ENCODE results near the gene MRPL20. TPM values are rescaled to one million over a fixed set of nuclear protein-coding genes. Genes with fewer than 3 reads are reported as not detected.
"Not testable (repeated sequence)": the region's sequence is repeated elsewhere in the genome, so short reads cannot be mapped to it uniquely, and the experiment has no call there.

Gene MRPL20
- total RNA-seq, 4 donors from 2014 or later: 58.2 to 94.1 (median 78.2) TPM

DNA sequence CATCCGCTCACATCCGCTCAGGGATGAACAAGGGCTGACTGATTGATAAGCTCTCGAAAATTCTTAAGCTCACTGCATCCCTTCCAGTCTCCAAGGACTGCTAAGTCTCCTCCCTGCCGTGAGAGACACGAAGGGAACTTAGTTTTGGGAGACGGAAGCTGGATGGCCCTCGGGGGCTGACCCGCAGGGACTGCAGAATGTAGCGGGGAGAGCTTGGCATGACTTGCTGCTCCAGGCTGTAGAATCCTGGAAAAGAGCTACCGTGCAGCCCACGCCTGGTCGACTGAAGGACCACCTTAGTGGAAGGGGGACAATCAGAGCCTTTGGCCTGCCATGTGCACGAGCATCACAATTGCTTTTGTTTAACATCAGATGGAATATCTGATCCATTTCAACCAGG, 8.7 kb upstream of the MRPL20 start:
- TF ChIP-seq, protein P1, sequence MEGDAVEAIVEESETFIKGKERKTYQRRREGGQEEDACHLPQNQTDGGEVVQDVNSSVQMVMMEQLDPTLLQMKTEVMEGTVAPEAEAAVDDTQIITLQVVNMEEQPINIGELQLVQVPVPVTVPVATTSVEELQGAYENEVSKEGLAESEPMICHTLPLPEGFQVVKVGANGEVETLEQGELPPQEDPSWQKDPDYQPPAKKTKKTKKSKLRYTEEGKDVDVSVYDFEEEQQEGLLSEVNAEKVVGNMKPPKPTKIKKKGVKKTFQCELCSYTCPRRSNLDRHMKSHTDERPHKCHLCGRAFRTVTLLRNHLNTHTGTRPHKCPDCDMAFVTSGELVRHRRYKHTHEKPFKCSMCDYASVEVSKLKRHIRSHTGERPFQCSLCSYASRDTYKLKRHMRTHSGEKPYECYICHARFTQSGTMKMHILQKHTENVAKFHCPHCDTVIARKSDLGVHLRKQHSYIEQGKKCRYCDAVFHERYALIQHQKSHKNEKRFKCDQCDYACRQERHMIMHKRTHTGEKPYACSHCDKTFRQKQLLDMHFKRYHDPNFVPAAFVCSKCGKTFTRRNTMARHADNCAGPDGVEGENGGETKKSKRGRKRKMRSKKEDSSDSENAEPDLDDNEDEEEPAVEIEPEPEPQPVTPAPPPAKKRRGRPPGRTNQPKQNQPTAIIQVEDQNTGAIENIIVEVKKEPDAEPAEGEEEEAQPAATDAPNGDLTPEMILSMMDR (IDR thresholded peaks at IDR 0.05): no peak
- no peak for TF ChIP-seq POLR2A (IDR thresholded peaks at IDR 0.05)
- Histone ChIP-seq H3K9me3 (no peaks in the 10 kb centered on the region), H3K4me1 (peaks cover 0 to 13% (median 4%) of the 10 kb centered on the region in 4 donors), H3K27me3 (no peaks in the 10 kb centered on the region), H3K27ac (no peak overlapping the region), H3K36me3 (no peaks in the 10 kb centered on the region), H3K4me3 (no peak overlapping the region)
- no peak for DNase-seq

DNA sequence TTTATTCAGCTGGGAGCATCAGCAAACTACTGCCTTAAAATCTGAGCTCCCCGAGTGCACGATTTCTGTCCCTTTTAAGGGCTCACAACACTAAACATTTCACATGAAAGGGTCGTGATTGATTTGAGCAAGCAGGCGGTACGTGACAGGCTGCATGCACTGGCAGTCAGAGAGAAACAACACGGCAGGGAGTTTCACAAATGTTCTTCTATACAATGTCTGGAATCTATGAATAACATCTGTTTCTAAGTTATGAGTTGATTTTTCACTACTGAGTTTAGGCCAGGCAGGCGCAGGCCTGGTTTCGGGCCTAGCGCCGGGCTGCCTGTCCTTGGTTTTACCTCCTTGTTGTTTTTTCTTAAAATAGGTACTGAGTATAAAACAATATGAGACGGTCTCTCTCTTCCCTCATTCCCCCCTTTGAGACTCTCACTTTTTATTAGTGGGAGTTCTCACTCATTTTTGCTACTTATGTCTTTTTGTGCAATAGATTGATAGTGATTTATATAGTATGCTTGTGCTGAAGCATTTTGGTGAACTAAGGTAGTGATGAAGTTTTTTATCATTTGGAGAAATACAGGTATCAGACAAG, 5.3 kb upstream of the MRPL20 start:
- H3K9me3 ChIP-seq, DNase-seq, H3K36me3 ChIP-seq, H3K27ac ChIP-seq, H3K27me3 ChIP-seq, H3K4me3 ChIP-seq: not testable (repeated sequence)
- H3K4me1 ChIP-seq: peaks cover 0 to 13% (median 4%) of the 10 kb centered on the region in 4 donors

DNA sequence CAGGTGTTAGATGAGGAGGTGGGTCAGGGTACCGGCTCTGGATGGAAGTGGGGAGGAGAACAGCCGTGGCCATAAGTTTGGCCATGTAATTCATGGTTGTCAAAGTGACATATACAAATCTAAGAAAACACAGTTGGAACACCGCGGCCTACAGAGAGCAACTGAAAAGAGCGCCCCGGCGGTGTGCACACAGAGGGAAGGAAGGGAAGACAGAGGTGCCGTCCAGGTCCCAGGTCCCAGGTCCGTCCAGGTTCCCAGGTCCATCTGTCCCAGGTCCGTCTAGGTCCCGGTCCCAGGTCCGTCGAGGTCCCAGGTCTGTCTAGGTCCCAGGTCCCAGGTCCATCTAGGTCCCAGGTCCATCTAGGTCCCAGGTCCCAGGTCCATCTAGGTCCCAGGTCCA, 4.5 kb upstream of the MRPL20 start:
- no peak overlapping the region for H3K4me3 ChIP-seq
- no peak overlapping the region for H3K27ac ChIP-seq
- TF ChIP-seq, protein P1 (IDR thresholded peaks at IDR 0.05): no peak
- no peak for TF ChIP-seq POLR2A (IDR thresholded peaks at IDR 0.05)
- no peaks in the 10 kb centered on the region for H3K27me3 ChIP-seq
- peaks cover 0 to 13% (median 4%) of the 10 kb centered on the region in 4 donors for H3K4me1 ChIP-seq
- H3K9me3 ChIP-seq: no peaks in the 10 kb centered on the region
- DNase-seq: no peak
- H3K36me3 ChIP-seq: no peaks in the 10 kb centered on the region

DNA sequence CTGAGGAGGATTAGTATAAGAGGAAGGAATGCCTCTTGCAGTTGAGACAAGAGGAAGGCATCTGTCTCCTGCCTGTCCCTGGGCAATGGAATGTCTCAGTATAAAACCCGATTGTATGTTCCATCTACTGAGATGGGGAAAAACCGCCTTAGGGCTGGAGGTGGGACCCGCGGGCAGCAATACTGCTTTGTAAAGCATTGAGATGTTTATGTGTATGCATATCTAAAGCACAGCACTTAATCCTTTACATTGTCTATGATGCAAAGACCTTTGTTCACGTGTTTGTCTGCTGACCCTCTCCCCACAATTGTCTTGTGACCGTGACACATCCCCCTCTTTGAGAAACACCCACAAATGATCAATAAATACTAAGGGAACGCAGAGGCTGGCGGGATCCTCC, 3.1 kb upstream of the MRPL20 start:
- not testable (repeated sequence) for H3K36me3 ChIP-seq, H3K27me3 ChIP-seq, H3K9me3 ChIP-seq, H3K27ac ChIP-seq, H3K4me3 ChIP-seq, DNase-seq
- peaks cover 0 to 26% (median 12%) of the 10 kb centered on the region in 4 donors for H3K4me1 ChIP-seq

DNA sequence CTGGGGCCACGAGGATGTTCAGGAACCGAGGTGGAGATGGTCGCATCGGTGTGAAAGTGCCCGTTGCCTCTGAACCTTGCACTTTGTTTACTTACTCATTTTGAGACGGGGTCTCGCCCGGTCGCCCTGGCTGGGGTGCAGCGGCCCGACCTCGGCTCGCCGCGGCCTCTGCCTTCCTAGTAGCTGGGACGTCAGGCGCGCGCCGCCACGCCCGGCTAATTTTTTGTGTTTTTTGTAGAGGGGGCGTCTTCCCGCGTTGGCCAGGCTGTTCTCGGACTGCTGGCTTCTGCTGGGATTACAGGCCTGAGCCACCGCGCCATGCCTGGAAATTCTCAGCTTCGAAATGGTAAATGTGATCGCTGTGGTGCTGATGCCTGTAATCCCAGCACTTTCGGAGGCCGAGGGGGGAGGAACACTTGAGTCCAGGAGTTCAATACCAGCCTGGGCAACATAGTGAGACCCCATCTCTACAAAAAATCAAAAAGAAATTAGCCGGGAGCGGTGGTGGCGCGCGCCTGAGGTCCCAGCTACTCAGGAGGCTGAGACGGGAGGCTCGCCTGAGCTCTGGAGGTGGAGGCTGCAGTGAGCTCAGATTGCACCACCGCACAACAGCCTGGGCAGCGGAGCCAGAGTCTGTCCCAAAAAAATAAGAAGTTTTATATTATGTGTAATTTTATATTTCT, 684 bp upstream of the MRPL20 start:
- Histone ChIP-seq H3K4me1 (peaks cover 0 to 27% (median 12%) of the 10 kb centered on the region in 4 donors), H3K36me3 (peaks cover 0 to 28% (median 0%) of the 10 kb centered on the region in 3 donors), H3K9me3 (no peaks in the 10 kb centered on the region), H3K4me3 (peak overlapping the region; percentile 74 to 100 (median 88)), H3K27ac (peak overlapping the region; percentile 88 to 95 (median 91)), H3K27me3 (no peaks in the 10 kb centered on the region)
- no peak for TF ChIP-seq POLR2A (IDR thresholded peaks at IDR 0.05)
- TF ChIP-seq, protein P1 (IDR thresholded peaks at IDR 0.05): peak in 3 of 6 experiments; percentile 22 to 32 (median 30)
- peak in 2 of 3 donors; percentile 28 to 55 for DNase-seq

DNA sequence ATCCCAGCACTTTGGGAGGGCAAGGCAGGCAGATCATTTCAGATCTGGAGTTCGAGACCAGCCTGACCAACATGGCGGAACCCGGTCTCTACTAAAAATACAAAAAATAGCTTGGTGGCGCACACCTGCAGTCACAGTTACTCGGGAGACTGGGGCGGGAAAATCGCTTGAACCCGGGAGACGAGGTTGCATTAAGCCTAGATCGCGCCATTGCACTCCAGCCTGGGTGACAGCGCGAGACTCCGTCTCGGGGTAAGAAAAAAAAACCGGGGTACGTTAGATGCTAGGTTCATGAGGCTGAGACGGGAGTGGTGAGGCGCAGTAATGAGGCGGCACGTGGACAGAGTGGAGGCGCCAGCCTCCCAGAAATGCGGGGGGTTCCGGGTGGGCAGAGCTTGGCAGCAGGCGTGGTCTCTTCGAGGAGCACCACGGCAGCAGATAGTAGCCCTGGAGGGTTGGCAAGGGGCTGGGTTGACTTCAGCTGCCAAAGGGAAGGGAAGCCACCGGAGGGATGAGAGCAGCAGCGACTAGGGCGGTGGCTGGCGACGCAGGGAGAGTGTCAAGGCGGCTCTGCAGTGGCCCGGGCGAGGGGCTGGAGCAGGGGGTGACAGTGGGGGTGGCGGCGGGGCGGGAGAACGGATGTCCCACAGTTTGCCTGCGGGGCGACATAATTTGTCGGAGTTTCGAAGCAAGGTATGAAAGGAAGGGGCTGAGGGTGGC, 832 bp downstream of the MRPL20 start:
- H3K36me3 ChIP-seq: peaks cover 0 to 40% (median 0%) of the 10 kb centered on the region in 3 donors
- no peak for DNase-seq

More for the DNA sequence above, 832 bp downstream of the MRPL20 start:
- Histone ChIP-seq H3K27ac (peak overlapping the region; percentile 88 to 95 (median 91)), H3K4me1 (peaks cover 0 to 33% (median 12%) of the 10 kb centered on the region in 4 donors), H3K27me3 (no peaks in the 10 kb centered on the region), H3K4me3 (peak overlapping the region; percentile 74 to 100 (median 88)), H3K9me3 (no peaks in the 10 kb centered on the region)
- TF ChIP-seq, protein P1 (IDR thresholded peaks at IDR 0.05): no peak
- no peak for TF ChIP-seq POLR2A (IDR thresholded peaks at IDR 0.05)

Data from Peyer's patch (tissue), 4 donors.